Measurements from ENCODE around the gene RCC2.
A peak's percentile ranks its signal among the peaks of the same experiment; 100 is the strongest.

The RCC2 gene

DNA sequence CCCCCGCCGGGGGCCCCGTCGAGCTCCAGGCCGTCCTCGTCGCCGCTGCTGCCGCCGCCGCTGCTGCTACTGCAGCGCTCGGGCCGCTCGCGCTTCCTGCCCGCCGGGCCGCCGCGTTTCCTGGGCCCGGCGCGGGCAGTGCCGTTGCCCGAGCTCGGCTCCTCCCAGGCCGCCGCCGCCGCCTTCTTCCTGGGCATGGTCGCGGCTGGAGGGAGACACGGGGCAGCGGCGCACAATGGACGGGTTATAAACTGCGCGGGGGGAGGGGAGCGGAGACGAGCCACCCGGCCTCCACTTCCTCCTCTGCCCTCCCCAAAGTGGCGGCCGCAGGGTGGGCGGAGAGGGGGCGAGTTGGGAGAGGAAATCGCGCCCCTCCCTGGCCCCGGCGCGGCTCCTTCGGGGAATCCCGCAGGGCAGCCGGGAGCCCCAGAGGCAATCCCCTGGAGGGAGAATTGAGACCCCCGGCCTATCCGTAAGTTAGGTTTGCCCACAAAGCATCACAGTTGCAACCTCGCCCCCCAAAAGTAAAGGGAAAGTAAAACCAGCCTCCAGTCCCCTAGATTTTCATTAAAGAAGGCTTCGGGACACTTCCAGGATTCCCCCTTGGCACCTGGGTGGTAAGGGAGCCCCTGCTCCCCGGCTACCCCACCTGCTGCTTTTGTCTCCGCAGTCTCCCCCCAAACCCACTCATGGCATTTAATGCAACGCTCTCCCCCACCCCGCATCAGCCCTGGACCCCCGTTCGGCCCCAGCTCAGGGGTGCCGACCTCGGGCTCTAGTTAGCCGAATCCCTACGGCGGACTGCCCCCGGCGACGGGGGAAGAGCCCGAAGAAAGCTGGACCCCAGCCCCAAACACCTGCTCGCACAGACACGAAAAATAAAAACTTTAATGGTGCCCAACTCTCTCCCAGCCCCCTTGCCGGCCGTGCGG, 893 bp downstream of the RCC2 start:
- Histone ChIP-seq H3K27ac (ENCODE audit: low read length) (peak overlapping the region; percentile 93), H3K4me1 (ENCODE audit: low read length) (peaks cover 53% of the 10 kb centered on the region), H3K9me3 (ENCODE audit: insufficient read depth, low read length) (no peaks in the 10 kb centered on the region), H3K36me3 (replicated peaks; ENCODE audit: low read depth, low read length) (peaks cover 26% of the 10 kb centered on the region), H2AFZ (ENCODE audit: low read depth, low read length) (no peak overlapping the region), H4K20me1 (ENCODE audit: insufficient read depth, low read length) (peaks cover 38% of the 10 kb centered on the region), H3K4me3 (ENCODE audit: low read length) (peak overlapping the region; percentile 99), H3K27me3 (ENCODE audit: low read depth, low read length) (peaks cover 11% of the 10 kb centered on the region; the same call in 1 of the 2 replicates), H3K9ac (ENCODE audit: low read length) (peak overlapping the region; percentile 100), H3K79me2 (ENCODE audit: low read length) (peaks cover 59% of the 10 kb centered on the region), H3K4me2 (ENCODE audit: low read length) (peak overlapping the region; percentile 63)
- TF ChIP-seq, protein P1, sequence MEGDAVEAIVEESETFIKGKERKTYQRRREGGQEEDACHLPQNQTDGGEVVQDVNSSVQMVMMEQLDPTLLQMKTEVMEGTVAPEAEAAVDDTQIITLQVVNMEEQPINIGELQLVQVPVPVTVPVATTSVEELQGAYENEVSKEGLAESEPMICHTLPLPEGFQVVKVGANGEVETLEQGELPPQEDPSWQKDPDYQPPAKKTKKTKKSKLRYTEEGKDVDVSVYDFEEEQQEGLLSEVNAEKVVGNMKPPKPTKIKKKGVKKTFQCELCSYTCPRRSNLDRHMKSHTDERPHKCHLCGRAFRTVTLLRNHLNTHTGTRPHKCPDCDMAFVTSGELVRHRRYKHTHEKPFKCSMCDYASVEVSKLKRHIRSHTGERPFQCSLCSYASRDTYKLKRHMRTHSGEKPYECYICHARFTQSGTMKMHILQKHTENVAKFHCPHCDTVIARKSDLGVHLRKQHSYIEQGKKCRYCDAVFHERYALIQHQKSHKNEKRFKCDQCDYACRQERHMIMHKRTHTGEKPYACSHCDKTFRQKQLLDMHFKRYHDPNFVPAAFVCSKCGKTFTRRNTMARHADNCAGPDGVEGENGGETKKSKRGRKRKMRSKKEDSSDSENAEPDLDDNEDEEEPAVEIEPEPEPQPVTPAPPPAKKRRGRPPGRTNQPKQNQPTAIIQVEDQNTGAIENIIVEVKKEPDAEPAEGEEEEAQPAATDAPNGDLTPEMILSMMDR (IDR thresholded peaks at IDR 0.05; ENCODE audit: low read depth, low read length) = no peak
- TF ChIP-seq EZH2phosphoT487 (IDR thresholded peaks at IDR 0.05; ENCODE audit: low read depth) = no peak

DNA sequence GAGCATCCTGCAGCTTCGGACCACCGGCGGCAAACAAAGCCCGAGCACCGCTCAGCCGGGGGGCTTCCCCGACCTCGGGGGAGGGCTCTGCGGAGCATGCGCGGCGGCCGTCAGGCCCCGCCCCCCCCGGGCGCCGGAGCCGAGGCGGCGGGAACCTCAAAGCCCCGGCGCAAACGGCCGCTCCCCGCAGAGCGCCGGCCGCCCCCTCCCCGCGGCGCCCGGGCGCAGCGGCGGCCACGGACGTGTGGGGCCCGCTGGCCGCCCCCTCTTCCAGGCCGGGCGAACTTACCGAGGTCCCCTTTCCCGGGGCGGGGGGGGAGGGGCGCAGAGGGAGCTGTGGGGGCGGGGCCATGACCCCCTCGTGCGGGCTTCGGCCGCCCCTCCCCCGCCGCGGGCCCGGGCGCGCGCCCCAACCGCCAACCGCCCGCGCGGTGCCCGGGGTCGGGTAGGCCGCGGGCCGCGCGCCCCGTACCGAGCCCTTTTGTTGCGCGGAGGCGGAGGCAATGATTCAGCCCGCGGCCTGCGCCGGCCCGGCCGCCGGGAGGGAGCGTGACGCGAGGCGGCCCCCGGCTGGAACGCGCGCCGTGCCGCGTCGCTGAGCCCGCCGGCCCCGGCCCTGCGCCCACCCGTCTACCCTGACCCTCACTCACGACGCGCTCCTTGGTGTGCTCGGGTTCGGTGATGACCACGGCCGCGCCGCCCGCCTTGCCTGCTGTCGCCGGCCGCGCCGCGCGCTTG, 1.7 kb downstream of the RCC2 start:
- Histone ChIP-seq H3K9ac (ENCODE audit: low read length) (peak overlapping the region; percentile 100), H3K4me2 (ENCODE audit: low read length) (peak overlapping the region; percentile 79), H3K79me2 (ENCODE audit: low read length) (peaks cover 67% of the 10 kb centered on the region), H3K4me1 (ENCODE audit: low read length) (peaks cover 60% of the 10 kb centered on the region), H3K27ac (ENCODE audit: low read length) (peak overlapping the region; percentile 93), H3K27me3 (ENCODE audit: low read depth, low read length) (peaks cover 11% of the 10 kb centered on the region; the same call in 1 of the 2 replicates), H4K20me1 (ENCODE audit: insufficient read depth, low read length) (peaks cover 46% of the 10 kb centered on the region), H3K36me3 (replicated peaks; ENCODE audit: low read depth, low read length) (peaks cover 33% of the 10 kb centered on the region), H3K9me3 (ENCODE audit: insufficient read depth, low read length) (no peaks in the 10 kb centered on the region), H2AFZ (ENCODE audit: low read depth, low read length) (no peak overlapping the region), H3K4me3 (ENCODE audit: low read length) (peak overlapping the region; percentile 99)
- TF ChIP-seq, protein P1 (IDR thresholded peaks at IDR 0.05; ENCODE audit: low read depth, low read length) = no peak
- TF ChIP-seq EZH2phosphoT487 (IDR thresholded peaks at IDR 0.05; ENCODE audit: low read depth) = no peak

DNA sequence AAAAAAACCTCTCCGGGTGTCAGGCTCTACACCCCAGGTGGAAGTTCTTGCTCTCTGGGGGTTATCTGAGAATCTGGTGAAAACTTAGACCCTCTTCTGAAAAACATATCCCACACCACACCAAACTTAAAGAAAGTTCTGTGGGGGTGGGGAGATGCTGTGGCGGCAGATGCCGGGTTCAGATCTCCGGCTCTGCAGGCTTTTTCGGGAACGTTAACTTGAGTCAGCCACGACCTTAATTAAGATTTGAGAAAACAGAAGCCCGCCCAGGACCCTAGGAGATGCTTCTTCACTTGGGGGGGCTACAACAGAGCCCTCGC, 2.3 kb downstream of the RCC2 start:
- Histone ChIP-seq H3K4me3 (ENCODE audit: low read length) (peak overlapping the region; percentile 99), H3K27me3 (ENCODE audit: low read depth, low read length) (peaks cover 11% of the 10 kb centered on the region; the same call in 1 of the 2 replicates), H3K4me1 (ENCODE audit: low read length) (peaks cover 65% of the 10 kb centered on the region), H3K36me3 (replicated peaks; ENCODE audit: low read depth, low read length) (peaks cover 33% of the 10 kb centered on the region), H3K27ac (ENCODE audit: low read length) (peak overlapping the region; percentile 48), H2AFZ (ENCODE audit: low read depth, low read length) (no peak overlapping the region), H3K79me2 (ENCODE audit: low read length) (peaks cover 73% of the 10 kb centered on the region), H3K4me2 (ENCODE audit: low read length) (peak overlapping the region; percentile 79), H3K9me3 (ENCODE audit: insufficient read depth, low read length) (no peaks in the 10 kb centered on the region), H4K20me1 (ENCODE audit: insufficient read depth, low read length) (peaks cover 51% of the 10 kb centered on the region), H3K9ac (ENCODE audit: low read length) (peak overlapping the region; percentile 79)
- TF ChIP-seq EZH2phosphoT487 (IDR thresholded peaks at IDR 0.05; ENCODE audit: low read depth) = no peak

DNA sequence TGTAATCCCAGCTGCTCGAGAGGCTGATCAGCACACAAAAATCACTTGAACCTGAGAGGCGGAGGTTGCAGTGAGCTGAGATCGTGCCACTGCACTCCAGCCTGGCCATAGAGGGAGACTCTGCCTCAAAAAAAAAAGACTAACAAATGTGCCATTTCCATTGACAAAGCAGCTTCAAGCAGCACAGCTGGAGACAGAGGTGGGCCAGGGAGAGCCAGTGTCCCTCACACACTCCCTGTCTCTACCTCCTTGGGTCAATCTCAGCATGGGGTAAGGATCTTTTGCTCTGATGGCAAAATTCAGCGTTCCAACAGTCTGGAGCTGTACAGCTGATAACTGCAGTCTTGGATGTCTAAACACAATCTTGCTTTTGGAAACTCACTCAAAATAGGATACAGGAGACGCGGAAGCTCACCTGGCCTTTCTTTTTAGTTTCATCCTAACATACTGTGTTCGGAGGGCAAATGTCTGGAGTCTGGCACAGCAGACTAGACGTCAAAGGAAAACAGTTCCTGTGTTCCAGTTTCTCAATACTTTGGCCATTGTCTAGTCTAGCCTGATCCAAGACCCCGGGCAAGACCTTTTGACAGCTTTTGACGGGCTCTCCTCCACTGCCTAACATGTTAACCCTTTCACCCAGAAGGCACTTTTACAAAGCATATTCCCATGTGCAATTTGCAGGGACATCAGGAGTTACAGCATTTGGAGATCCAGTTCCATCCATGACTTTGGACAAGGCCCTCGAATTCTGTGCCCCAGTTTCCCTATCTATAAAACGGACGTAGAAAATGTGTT, 2.9 kb downstream of the RCC2 start:
- Histone ChIP-seq H2AFZ (ENCODE audit: low read depth, low read length) (no peak overlapping the region), H3K27ac (ENCODE audit: low read length) (peak overlapping the region; percentile 48), H3K79me2 (ENCODE audit: low read length) (peaks cover 79% of the 10 kb centered on the region), H3K9ac (ENCODE audit: low read length) (peak overlapping the region; percentile 79), H3K4me3 (ENCODE audit: low read length) (peak overlapping the region; percentile 99), H4K20me1 (ENCODE audit: insufficient read depth, low read length) (peaks cover 55% of the 10 kb centered on the region), H3K36me3 (replicated peaks; ENCODE audit: low read depth, low read length) (peaks cover 33% of the 10 kb centered on the region), H3K27me3 (ENCODE audit: low read depth, low read length) (peaks cover 11% of the 10 kb centered on the region; the same call in 1 of the 2 replicates), H3K4me1 (ENCODE audit: low read length) (peaks cover 69% of the 10 kb centered on the region), H3K4me2 (ENCODE audit: low read length) (peak overlapping the region; percentile 79), H3K9me3 (ENCODE audit: insufficient read depth, low read length) (no peaks in the 10 kb centered on the region)
- TF ChIP-seq EZH2phosphoT487 (IDR thresholded peaks at IDR 0.05; ENCODE audit: low read depth) = no peak
- TF ChIP-seq, protein P1 (IDR thresholded peaks at IDR 0.05; ENCODE audit: low read depth, low read length) = no peak
